Fibroblast of peridontal ligament (primary cell): ENCODE measurements around the gene CEP72.
"Not testable (repeated sequence)": the region's sequence is repeated elsewhere in the genome, so short reads cannot be mapped to it uniquely, and the experiment has no call there.

ENCODE experiments used
- DNase-seq: peaks from one replicate; pipeline ENCODE4 v3.0.0-alpha.2; 2010; ENCODE audit errors: extremely low read depth

CEP72 gene

GRCh38 chr5:600886-601541, 11.1 kb upstream of the CEP72 start:
- DNase-seq, result no peak

- no peak for DNase-seq
Measured at GRCh38 chr5:601771-602465, 10.2 kb upstream of the CEP72 start.

DNA sequence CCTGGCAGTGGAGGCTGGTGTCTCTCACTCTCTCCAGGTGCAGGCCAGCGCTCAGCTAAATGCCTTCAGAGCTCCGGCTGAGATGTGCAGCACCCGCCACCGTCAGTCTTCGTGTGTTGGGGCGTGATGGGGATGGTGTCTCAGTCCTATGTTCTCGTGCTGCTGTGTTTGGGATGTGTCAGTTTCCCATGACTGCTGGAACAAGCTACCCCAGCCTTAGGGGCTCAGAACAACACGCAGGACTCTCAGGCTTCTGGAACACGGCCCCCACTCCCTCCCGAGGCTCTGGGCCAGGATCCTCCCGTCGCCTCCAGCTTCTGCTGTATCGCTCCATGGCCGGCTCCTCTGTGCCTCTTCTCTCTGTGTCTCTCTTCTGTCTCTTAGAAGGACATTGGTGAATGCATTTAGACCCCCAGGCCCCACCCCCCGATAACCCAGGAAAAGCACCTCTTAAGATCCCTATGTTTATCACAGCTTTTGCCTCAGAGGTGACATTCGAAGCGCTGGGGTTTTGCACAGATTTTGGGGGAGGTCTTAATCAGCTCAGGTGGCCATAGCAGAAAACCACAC, 9.6 kb upstream of the CEP72 start:
- no peak for DNase-seq

DNA sequence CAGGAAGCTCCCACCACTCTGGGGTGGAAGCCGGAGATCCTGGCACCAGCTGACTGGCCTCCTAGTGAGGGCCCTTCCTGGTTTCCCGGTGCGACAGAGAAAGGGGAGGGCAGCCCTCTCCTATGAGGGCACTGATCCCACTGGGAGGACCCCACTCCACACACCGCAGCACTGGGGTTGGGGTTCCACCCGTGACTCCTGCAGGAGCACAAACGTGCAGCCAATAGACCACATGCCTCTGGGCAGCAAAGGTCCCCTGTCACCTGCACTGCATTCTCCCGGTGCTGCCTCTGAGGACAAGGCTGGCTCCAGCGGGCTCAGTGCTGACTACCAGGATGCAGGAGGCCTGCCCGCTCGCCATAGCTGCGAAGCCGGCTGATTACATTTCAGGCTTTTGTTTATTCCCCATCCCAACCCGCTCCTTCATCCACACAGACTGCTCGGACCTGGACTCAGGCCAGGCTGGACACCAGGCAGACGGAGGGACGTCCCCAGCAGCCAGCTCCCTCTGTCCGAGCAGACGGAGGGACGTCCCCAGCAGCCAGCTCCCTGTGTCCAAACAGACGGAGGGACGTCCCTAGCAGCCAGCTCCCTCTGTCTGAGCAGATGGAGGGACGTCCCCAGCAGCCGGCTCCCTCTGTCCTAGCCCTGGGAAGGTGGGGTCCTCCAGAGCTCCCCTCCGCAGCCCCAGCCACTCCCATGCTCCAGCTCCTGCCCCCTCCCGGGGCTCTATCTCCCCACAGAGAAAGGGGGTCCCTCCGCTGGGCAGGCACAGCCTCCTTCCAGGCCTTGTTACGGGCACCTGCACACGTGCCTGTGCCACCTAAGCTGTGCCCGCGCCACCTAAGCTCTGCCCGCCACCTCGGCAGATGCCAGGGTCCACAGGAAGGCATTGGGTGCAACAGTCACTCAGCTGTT, 8.8 kb upstream of the CEP72 start:
- DNase-seq, result no peak

GRCh38 chr5:604391-604831, 7.7 kb upstream of the CEP72 start:
- DNase-seq, result no peak

- DNase-seq, result not testable (repeated sequence)
Measured at GRCh38 chr5:605090-605489, 7.0 kb upstream of the CEP72 start.

DNA sequence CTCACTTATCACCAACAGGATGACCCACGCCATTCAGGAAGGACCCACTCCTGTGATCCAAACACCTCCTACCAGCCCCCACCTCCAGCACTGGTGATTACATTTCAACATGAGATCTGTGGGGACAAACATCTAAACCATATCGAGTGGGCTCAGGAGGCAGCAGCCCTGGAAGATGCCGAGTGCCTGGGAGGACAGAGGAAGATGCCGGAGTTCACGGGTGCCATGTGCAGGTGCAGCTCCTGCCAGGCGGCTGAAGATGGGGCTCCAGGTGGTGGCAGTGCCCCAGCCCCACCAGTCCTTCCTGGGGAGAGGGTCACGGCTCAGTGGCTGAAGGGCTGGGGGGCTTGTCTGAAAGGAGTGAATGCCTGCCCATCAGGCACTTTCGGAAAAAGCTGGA, 6.1 kb upstream of the CEP72 start:
- no peak for DNase-seq

GRCh38 chr5:606526-607399, 5.4 kb upstream of the CEP72 start:
- DNase-seq, result no peak

DNA sequence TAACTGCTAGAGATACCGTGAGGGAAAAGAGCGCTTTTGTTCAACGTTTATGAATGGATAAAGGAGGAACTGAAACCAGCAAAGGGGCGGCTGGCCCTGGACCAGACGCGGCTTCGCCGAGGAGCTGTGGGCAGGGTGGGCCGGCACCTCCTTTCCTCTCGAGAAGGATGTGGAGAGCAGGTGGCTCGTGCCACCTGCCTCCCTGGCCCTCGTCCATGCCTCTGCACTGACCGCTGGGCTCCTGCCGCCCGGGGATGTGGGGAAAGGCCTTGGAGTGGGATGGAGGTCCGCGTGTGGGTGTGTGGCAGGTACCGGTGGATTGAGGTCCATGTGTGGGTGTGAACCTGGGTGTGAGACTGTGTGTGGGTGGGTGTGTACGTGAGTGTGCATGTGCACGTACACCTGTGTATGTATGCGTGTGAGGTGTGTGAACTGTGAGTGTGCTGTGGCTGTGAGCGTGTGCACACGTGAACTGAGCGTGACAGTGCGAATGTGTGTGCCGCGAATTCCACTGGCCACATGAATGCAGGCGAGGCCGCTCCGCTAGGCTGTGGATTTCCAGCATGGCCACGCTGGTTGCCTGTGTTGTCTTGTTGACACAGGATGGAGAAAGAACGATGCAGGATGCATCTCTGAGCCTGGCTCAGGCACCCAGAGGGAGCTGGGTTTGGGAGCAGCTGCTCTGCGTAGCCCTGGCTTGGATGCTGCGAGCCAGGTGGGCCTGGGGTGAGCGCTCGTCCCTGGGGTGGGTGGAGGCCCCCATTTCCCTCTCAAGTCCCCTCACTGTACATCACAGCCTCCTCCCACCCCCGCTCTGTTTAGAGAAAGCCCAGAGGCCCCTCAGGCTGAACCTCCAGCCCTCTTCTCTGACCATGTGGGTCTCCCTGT, 4.4 kb upstream of the CEP72 start:
- DNase-seq, result no peak

DNA sequence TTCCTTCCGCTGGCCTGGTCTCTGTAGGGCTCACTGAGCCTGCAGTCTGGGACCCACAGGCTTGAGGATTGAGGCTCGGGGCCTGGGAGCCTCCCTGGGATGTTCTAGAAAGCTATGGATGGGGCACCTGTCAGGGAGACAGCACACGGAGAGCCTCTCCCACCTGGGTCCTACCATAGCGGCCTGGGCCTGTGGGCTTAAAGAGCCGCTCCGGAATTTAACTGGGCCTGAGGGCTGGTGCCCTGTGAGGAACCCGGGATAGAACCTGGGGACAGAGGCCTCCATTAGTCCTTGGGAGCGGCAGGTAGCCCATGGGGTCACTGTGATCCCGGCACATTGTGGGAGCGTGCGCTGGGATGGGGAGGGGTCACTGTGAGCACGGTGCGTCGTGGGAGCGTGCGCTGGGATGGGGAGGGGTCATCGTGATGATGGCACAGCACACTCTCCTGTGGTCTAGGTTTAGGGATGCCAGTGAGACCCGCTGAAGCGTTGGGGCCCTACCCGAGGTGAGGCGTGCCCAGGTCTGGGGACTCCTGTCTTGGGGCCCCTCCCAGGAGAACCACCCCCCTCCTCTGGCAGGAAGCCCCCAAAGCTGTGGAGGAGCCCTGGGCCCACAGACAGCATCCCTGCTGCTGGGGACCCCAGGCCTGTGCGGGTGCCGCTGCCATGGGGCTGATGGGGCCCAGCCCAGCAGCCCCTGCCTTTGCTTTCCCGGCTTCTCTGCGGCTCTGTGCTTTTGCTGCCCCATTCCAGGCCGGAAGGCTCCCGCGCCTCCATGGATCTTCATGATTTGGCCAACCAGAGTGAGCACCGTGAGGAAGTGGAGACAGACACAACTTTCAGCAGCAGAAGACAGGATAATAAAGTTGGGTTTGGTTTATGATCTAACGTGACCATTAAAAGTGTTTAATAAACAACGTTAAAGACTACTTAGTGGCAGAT, 3.4 kb upstream of the CEP72 start:
- DNase-seq, result no peak

- no peak for DNase-seq
Measured at GRCh38 chr5:609506-609905, 2.6 kb upstream of the CEP72 start.

DNA sequence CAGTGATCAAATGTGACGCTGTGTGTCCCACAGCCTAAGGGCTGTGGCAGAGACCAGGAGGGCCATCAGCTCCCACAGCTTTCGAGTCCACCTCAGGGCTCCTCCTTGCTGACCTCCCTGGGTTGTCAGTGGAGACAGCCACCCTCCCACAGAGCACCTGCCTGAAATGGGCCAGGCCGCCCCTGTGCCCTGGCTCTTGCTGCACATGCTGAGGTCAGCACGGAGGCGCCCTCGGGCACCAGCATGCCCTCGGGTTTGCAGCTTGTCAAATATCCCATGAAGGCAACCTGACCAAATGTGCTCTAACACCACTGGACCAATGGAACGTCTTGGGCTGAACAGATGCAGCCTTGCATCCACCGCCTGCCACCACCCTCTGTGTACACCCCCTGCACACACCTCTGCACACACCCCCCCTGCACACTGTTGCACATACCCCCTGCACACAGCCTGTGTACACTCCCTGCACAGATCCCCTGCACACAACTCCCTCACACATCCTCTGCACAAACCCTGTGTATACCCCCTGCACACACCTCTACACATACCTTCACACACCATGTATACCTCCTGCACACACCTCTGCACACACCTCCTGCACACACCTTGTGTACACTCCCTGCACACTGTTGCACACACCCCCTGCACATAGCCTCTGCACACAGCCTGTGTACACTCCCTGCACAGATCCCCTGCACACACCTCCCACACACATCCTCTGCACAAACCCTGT, 2.0 kb upstream of the CEP72 start:
- DNase-seq, result no peak

- no peak for DNase-seq
Measured at GRCh38 chr5:610744-611730, 1.1 kb upstream of the CEP72 start.

GRCh38 chr5:612498-613424, 621 bp downstream of the CEP72 start:
- peak; percentile 1 for DNase-seq

DNA sequence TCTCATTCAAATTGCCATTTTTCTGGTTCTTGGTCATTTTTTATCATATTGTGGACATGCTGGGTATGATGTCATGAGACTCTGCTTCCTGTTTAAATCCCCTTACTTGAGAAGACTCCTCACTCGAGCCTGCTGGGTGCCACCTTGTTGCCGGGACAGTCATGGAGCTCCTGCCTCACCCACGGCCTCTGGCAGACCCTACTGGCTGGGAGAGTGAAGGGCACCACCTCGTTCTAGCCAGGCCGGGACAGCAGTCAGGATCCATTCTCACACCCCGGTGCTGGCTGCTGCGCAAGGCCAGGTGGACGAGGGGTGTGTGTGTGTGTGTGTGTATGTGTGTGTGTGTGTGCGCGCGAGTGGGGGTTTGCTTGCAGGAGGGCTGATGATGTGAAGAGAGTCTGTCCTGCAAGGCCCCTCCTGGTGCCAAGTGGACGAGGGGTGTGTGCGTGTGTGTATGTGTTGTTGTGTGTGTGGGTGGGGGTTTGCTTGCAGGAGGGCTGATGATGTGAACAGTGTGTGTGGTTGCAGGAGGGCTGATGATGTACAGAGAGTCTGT, 4.4 kb downstream of the CEP72 start:
- no peak for DNase-seq

DNA sequence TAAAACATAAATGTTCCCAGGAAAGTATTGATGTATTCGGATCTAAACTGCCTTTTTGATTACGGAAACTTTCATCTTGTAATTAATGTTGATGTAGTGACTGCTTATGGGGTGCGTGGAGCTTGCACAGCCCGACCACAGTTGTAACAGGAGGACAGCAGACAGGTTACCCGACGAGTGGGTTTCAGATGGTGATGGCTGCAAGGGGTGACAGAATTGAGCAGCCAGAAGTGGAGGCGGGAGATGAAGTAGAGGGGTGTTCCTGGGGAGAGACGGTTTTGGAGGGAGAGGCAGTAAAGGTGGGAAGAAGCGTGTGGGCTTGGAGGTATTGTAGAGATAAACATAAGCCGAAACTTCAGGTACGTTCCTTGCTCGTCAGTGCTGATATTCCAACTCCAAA, 5.8 kb downstream of the CEP72 start:
- DNase-seq, result no peak
